ENCODE results near the gene PPT2. TPM values are rescaled to one million over a fixed set of nuclear protein-coding genes. Genes with fewer than 3 reads are reported as not detected.

The PPT2 gene
- total RNA-seq, 4 donors from 2014 or later: 16.5 to 44.8 (median 22.1) TPM

DNA sequence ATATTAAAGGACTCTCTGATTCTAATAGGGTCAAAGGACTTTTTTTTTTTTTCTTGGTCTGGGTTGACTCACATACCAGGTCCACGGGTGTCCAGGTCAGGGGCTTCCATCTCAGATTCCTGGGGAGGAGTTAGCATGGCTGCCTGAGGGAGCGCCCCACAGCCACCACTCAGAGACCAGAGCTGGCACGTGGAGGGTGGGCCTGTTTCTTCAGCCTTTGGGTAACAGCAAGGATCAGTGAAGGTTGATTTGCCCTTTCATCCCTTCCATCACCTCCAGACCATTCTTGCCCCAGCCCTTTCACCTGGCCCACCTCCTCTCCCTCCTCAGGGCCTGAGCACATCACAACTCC lies 44.4 kb downstream of the PPT2 start:
- TF ChIP-seq, protein P1, sequence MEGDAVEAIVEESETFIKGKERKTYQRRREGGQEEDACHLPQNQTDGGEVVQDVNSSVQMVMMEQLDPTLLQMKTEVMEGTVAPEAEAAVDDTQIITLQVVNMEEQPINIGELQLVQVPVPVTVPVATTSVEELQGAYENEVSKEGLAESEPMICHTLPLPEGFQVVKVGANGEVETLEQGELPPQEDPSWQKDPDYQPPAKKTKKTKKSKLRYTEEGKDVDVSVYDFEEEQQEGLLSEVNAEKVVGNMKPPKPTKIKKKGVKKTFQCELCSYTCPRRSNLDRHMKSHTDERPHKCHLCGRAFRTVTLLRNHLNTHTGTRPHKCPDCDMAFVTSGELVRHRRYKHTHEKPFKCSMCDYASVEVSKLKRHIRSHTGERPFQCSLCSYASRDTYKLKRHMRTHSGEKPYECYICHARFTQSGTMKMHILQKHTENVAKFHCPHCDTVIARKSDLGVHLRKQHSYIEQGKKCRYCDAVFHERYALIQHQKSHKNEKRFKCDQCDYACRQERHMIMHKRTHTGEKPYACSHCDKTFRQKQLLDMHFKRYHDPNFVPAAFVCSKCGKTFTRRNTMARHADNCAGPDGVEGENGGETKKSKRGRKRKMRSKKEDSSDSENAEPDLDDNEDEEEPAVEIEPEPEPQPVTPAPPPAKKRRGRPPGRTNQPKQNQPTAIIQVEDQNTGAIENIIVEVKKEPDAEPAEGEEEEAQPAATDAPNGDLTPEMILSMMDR (IDR thresholded peaks at IDR 0.05; ENCODE audit: low read depth): no peak

DNA sequence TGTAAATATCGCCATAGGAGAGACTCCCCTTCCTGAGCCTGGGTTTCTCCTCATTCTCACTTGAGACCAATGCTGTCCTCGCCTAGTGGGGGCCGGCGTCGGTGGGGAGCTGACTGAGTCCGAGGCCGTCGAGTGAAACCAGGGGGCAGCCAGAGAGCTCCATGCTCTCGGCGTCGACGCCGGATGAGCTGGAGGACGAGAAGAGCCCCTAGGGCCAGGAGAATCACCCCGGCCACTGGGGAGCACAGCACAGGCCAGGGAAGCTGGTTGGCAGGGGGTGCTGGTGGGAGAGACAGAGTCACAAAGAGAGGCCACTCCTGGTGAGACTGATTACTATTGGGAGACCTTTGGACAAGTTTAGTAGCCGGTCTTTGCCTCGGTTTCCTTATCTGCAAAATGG lies 44.9 kb downstream of the PPT2 start:
- TF ChIP-seq, protein P1 (IDR thresholded peaks at IDR 0.05; ENCODE audit: low read depth): no peak

DNA sequence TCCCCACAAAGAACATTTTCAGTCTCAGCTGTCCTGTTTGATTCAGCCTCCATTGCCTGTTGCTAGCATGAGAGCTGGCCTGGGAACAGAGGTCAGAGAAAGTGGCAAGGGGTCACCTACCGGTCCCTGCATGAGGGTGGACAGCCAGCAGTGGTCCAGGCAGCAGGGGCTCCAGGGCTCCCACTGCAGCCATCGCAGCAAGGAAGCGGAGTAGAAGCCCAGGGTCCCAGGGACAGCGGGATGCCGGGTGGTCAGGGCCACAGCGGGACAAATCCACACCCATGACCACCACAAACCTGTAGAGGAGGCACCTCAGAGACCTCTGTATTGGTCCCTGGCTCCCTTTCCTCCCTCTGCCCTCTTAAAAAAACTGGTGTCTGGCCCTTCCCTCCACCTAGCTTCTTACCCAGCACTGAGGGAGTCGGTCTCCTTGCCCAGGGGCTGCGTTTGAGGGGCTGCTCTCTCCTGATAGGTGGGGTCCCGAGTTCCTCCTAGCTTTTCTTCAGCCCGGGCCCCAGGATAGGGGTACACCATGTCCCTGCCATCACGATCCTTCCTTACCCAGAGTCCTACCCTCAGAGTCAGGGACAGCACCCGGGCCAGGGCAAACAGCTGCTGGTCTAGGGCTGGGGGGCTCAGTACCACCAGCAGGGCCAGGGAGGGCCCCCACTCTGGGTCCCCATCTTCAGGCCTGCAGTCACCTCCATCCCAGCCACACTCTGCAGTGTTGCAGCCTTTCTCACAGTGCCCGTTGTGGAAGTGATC lies 47.0 kb downstream of the PPT2 start:
- TF ChIP-seq, protein P1 (IDR thresholded peaks at IDR 0.05; ENCODE audit: low read depth): no peak

DNA sequence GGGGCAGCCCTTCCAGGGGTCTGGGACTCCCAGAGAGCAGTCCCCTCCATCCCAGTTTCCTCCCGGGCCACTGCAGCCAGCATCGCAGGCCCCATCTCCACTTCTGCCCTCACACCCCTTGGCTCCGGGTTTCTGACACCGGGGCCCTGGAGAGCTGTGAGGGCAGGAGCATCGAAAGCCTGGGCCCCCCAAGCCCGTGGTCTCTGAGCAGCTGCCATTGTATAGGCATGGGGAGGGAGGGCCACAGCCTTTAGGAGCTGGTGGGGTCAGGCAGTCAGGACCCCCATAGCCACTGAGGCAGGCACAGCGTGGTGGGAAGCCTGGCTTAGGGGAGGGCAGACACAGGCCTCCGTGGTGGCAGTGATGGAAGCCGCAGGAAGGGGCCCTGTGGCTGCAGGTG lies 48.2 kb downstream of the PPT2 start:
- TF ChIP-seq, protein P1 (IDR thresholded peaks at IDR 0.05; ENCODE audit: low read depth): no peak

DNA sequence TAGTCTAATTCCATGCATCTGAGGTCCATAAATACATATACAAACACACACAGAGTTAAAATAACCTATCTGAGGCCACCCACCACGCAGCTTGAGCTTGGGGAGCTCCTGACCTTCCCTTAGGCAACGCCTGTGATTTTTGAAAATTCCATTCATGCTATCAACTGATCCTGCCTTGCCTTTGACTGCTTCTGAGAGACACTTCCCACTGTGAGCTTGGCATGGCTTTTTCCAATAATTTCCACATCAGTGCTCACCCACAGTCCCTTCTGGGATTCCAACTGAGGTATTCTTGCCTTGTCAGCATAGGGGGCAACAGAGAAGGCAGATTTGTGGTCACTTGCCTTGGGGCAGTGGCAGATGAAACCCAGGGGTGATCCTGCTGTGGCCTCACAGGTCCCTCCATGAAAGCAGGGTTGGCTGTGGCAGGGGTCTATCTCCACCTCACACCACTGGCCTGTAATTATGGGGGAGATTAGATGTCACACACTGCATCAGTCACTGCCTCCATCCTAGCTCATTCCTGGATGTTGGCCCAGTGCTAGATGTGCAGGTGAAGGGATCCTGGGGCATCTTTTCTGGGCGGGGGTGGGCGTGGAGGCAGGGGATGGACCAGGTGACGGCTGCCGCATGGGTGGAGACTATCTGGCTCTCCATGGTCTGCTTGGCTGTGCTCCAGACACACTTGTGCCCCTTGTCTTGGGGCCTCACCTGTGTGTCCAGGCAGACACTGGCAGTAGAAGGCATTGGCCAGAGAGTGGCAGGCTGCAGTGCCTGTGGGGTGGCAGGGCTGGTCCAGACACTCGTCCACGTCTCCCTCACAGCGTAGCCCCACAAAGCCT lies 49.7 kb downstream of the PPT2 start:
- TF ChIP-seq, protein P1 (IDR thresholded peaks at IDR 0.05; ENCODE audit: low read depth): no peak

DNA sequence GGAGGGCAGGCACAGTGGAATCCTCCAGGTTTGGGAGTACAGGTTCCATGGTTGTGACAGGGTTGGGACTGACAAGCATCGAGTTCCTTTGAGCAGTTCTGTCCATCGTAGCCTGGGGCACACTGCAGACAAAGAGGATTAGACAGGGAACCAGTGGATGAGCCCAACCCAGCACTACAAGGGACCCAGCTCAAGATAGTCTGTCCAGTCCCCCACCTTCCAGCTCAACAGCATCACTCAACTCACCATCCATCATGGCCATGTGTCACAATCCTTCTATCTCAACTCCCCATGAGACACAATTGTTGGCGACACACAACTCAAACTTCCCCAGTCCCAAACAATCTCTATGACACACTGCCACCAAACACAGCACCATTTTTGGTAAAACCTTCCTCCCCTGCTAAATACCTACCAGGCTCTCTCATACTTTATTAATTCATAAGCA lies 50.4 kb downstream of the PPT2 start:
- TF ChIP-seq, protein P1 (IDR thresholded peaks at IDR 0.05; ENCODE audit: low read depth): no peak

DNA sequence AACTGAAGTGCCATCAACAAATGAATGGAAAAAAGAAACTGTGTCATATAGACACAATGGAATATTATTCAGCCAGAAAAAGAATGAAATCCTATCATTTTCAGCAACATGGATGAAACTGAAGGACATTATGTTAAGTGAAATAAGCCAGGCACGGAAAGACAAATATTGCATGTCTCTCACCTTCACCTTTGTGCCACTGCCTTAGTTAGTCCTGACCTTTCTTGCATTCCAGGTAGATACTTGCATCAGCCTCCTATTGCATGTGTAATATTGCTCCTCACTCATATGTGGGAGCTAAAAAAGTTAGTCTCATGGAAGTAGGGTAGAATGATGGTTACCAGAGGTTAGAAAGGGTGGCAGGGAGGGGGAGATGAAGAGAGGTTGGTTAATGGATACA lies 55.1 kb downstream of the PPT2 start:
- TF ChIP-seq, protein P1 (IDR thresholded peaks at IDR 0.05; ENCODE audit: low read depth): no peak

Measured in subcutaneous adipose tissue (tissue), 4 donors.